C1 segment of cervical spinal cord (tissue), 14 donors: ENCODE results near the gene DDX50.
A peak's percentile ranks its signal among the peaks of the same experiment; 100 is the strongest.

Experiments used
- DNase-seq, 14 donors: peaks; one replicate each; lab custom pipeline; 2025; lab: John Stamatoyannopoulos, UW

The DDX50 gene

GRCh38 chr10:68981074-68981473 lies 80.0 kb downstream of the DDX50 start:
- no peak for DNase-seq

- no peak for DNase-seq
These were observed 81.3 kb downstream of the DDX50 start for GRCh38 chr10:68982389-68982788.

GRCh38 chr10:68987611-68988010 lies 86.5 kb downstream of the DDX50 start:
- no peak for DNase-seq

GRCh38 chr10:68988530-68989316 lies 87.6 kb downstream of the DDX50 start, which contains the start of gene KIFBP:
KIFBP (plus strand) TSS chr10:68988803; CDS start chr10:68988833, 30 bp downstream.
- peak; percentile 49 to 98 (median 90) for DNase-seq

GRCh38 chr10:68989317-68989990 lies 88.3 kb downstream of the DDX50 start:
- peak in 2 of 14 donors; percentile 18 to 36 for DNase-seq

DNA sequence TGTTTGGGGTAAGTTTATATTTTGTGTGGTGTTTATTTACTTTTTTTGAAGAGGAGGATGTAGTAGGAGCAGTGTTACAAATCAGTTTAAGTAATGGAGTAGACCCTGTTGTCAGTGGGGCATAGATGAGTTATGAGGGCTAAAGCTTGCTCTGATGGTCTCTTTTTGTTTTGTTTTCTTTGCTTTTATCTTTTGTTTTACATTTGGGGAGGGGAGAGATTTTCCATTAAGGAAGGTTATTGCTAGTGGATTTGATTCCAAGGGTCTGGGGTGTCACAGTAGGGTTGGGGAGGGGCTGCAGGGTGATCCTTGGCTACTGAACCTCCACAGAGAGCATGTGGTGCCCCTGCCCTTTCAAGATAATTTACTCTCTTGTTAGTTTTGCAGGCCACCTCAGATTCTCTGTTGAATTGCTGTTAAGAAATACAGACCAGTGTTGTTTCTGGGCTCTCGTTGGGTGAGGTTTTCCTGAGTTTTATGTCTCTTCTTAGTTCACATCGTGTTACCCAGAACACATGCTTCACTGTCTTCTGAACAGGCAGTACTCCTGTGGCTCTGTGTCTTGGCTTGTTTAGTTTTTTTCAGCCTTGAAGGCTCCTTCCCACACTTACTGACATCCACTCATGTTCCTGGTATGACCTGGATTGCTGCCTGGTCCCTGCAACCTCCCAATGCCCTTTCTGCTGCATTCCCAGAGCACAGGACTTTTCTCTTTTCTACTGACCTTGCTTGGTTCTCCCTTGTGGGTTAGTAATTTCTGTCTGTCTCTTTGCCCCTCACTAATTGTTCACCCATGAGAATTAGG lies 91.7 kb downstream of the DDX50 start:
- peak in 3 of 14 donors; percentile 3 to 43 (median 4) for DNase-seq
